ENCODE results near the gene KRTAP10-1.

DNA sequence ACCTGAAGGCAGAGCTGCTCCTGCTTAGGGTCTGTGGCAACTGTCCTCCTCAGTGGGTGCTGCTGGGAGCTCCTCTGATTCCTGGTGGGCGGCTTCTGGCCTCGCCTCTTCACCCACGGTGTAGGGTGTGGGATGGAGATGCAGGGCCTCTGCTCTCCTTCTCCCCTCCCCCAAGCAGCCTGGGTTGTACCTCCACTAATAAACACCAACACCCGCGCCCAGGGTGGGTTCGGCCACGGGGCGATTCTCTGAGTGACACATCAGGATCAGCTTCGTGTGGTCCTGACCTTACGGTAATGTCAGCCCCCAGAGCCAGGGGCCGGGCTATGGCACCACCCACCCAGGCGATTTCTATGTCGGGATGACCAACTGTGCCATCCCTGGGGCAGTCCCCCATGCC is 23.7 kb downstream of the KRTAP10-1 start:
- TF ChIP-seq, protein P1, sequence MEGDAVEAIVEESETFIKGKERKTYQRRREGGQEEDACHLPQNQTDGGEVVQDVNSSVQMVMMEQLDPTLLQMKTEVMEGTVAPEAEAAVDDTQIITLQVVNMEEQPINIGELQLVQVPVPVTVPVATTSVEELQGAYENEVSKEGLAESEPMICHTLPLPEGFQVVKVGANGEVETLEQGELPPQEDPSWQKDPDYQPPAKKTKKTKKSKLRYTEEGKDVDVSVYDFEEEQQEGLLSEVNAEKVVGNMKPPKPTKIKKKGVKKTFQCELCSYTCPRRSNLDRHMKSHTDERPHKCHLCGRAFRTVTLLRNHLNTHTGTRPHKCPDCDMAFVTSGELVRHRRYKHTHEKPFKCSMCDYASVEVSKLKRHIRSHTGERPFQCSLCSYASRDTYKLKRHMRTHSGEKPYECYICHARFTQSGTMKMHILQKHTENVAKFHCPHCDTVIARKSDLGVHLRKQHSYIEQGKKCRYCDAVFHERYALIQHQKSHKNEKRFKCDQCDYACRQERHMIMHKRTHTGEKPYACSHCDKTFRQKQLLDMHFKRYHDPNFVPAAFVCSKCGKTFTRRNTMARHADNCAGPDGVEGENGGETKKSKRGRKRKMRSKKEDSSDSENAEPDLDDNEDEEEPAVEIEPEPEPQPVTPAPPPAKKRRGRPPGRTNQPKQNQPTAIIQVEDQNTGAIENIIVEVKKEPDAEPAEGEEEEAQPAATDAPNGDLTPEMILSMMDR (IDR thresholded peaks at IDR 0.05; ENCODE audit: insufficient read depth, low read length, poor library complexity, severe bottlenecking) = no peak
- no peak for TF ChIP-seq EZH2phosphoT487 (conservative IDR thresholded peaks at IDR 0.05; ENCODE audit: low read length)

Data from SU-DHL-6 (cell line).